HEK293 (cell line): Measurements from ENCODE around the gene MLIP.

Experiments
- CTCF ChIA-PET: fragments of 350-600 bp; formaldehyde crosslinking; extraction: SDS; loops from one replicate; lab custom pipeline; 2021; ENCODE audit warnings: antibody characterized with exemption; lab: Yijun Ruan, JAX
- POLR2A ChIA-PET: fragments of 300-600 bp; formaldehyde crosslinking; extraction: SDS; loops from one replicate; lab custom pipeline; 2020; ENCODE audit warnings: antibody characterized with exemption, inconsistent platforms; lab: Yijun Ruan, JAX
- H3K27ac ChIP-seq: fragments of 200-500 bp; sonication (Bioruptor generic); 2 replicates; pipeline ENCODE4 v1.5.1; 2014; ENCODE audit warnings: low read depth, low read length, control low read depth, inconsistent platforms; ENCODE audit errors: extremely low read depth
- H3K36me3 ChIP-seq, 2 experiments: fragments of 200-500 bp in 1 of 2; sonication (Bioruptor generic) in 1 of 2; 1 replicate in 1 of 2; 2 replicates in 1 of 2; pipeline ENCODE4 v1.5.1; 2014 to 2017; ENCODE audit warnings: inconsistent platforms in 2 of 2, low read length in 2 of 2; ENCODE audit not compliant: control insufficient read depth in 2 of 2, insufficient read depth in 1 of 2
- H3K4me1 ChIP-seq: fragments of 200-500 bp; sonication (Bioruptor generic); 2 replicates; pipeline ENCODE4 v1.5.1; 2014; ENCODE audit warnings: mild to moderate bottlenecking, low read length, inconsistent platforms; ENCODE audit not compliant: control insufficient read depth, insufficient read depth
- H3K4me3 ChIP-seq: 2 replicates; pipeline ENCODE4 v1.5.1; 2011; ENCODE audit warnings: low read depth, mild to moderate bottlenecking, control low read depth, low read length, moderate library complexity
- H3K9me3 ChIP-seq: fragments of 200-500 bp; sonication (Bioruptor generic); 2 replicates; pipeline ENCODE4 v1.5.1; 2014; ENCODE audit warnings: low read depth, low read length, inconsistent platforms; ENCODE audit not compliant: control insufficient read depth, insufficient read depth
- BCL11A ChIP-seq: fragments of 450-650 bp; formaldehyde crosslinking; IDR thresholded peaks from 2 replicates; pipeline ENCODE4 v1.5.1; 2016; ENCODE audit warnings: low read depth, missing biosample characterization, missing genetic modification characterization
- FEZF1 ChIP-seq: fragments of 450-650 bp; formaldehyde crosslinking; IDR thresholded peaks from 2 replicates; pipeline ENCODE4 v1.5.1; 2016; ENCODE audit warnings: missing biosample characterization, missing genetic modification characterization
- INSM2 ChIP-seq: fragments of 450-650 bp; formaldehyde crosslinking; IDR thresholded peaks from 2 replicates; pipeline ENCODE4 v1.5.1; 2016; ENCODE audit warnings: missing biosample characterization, missing genetic modification characterization
- MEIS1 ChIP-seq: sonication (generic); formaldehyde crosslinking; IDR thresholded peaks from 2 replicates; pipeline ENCODE4 v1.8.1; 2022; ENCODE audit warnings: missing genetic modification reagents, mild to moderate bottlenecking, borderline replicate concordance
- PRDM1 ChIP-seq: fragments of 450-650 bp; formaldehyde crosslinking; IDR thresholded peaks from 2 replicates; pipeline ENCODE4; 2016; ENCODE audit warnings: missing biosample characterization, missing genetic modification characterization
- REPIN1 ChIP-seq: fragments of 450-650 bp; formaldehyde crosslinking; IDR thresholded peaks from 2 replicates; pipeline ENCODE4 v1.5.1; 2017; ENCODE audit warnings: missing biosample characterization, missing genetic modification characterization, low read depth
- WT1 ChIP-seq: fragments of 450-650 bp; formaldehyde crosslinking; IDR thresholded peaks from 2 replicates; pipeline ENCODE4 v1.5.1; 2016; ENCODE audit warnings: missing biosample characterization, missing genetic modification characterization
- ZBTB49 ChIP-seq: fragments of 450-650 bp; formaldehyde crosslinking; IDR thresholded peaks from 2 replicates; pipeline ENCODE4 v1.5.1; 2016; ENCODE audit warnings: missing biosample characterization, missing genetic modification characterization, low read depth
- ZFP37 ChIP-seq: fragments of 450-650 bp; formaldehyde crosslinking; IDR thresholded peaks from 2 replicates; pipeline ENCODE4 v1.5.1; 2016; ENCODE audit warnings: missing biosample characterization, missing genetic modification characterization
- ZNF140 ChIP-seq: fragments of 450-650 bp; formaldehyde crosslinking; IDR thresholded peaks from 2 replicates; pipeline ENCODE4 v1.5.1; 2016; ENCODE audit warnings: missing biosample characterization, missing genetic modification characterization
- ZNF202 ChIP-seq: fragments of 450-650 bp; formaldehyde crosslinking; IDR thresholded peaks from 2 replicates; pipeline ENCODE4 v1.5.1; 2016; ENCODE audit warnings: missing biosample characterization, missing genetic modification characterization, borderline replicate concordance
- ZNF211 ChIP-seq: fragments of 450-650 bp; formaldehyde crosslinking; IDR thresholded peaks from 2 replicates; pipeline ENCODE4 v1.5.1; 2016; ENCODE audit warnings: low read depth, missing biosample characterization, missing genetic modification characterization
- ZNF280C ChIP-seq: fragments of 450-650 bp; formaldehyde crosslinking; IDR thresholded peaks from 2 replicates; pipeline ENCODE4 v1.5.1; 2016; ENCODE audit warnings: missing biosample characterization, missing genetic modification characterization
- ZNF549 ChIP-seq: fragments of 450-650 bp; IDR thresholded peaks from 2 replicates; pipeline ENCODE4 v1.5.1; 2018; ENCODE audit warnings: missing biosample characterization, missing genetic modification characterization, mild to moderate bottlenecking, inconsistent platforms, moderate library complexity
- ZNF580 ChIP-seq: fragments of 450-650 bp; formaldehyde crosslinking; IDR thresholded peaks from 2 replicates; pipeline ENCODE4 v1.5.1; 2016; ENCODE audit warnings: missing biosample characterization, missing genetic modification characterization
- ZNF654 ChIP-seq: fragments of 450-650 bp; formaldehyde crosslinking; IDR thresholded peaks from 2 replicates; pipeline ENCODE4 v1.5.1; 2016; ENCODE audit warnings: low read depth, missing biosample characterization, missing genetic modification characterization
- ZNF701 ChIP-seq: fragments of 450-650 bp; formaldehyde crosslinking; IDR thresholded peaks from 2 replicates; pipeline ENCODE4 v1.5.1; 2016; ENCODE audit warnings: missing biosample characterization, missing genetic modification characterization
- ZNF837 ChIP-seq: fragments of 450-650 bp; formaldehyde crosslinking; IDR thresholded peaks from 2 replicates; pipeline ENCODE4 v1.5.1; 2016; ENCODE audit warnings: missing biosample characterization, missing genetic modification characterization
- TF ChIP-seq, protein P1 (sequence below): fragments of 450-650 bp; formaldehyde crosslinking; IDR thresholded peaks from 2 replicates; pipeline ENCODE4 v1.5.1; 2016; ENCODE audit warnings: missing biosample characterization, missing genetic modification characterization

The MLIP gene

GRCh38 chr6:54266400-54266923 lies 155.2 kb downstream of the MLIP start (continued):
- TF ChIP-seq INSM2 (no peak), FEZF1 (tag by site-specific recombination) (no peak), ZFP37 (tag by site-specific recombination) (no peak)

- Histone ChIP-seq H3K4me3 (no peak overlapping the region), H3K9me3 (no peaks in the 10 kb centered on the region), H3K36me3 (no peaks in the 10 kb centered on the region), H3K4me1 (no peaks in the 10 kb centered on the region), H3K27ac (no peak overlapping the region)
- TF ChIP-seq ZNF654 (tag by site-specific recombination), result peak; percentile 26
- TF ChIP-seq WT1, result no peak
- TF ChIP-seq ZNF580 (tag by site-specific recombination), result no peak
- ChIA-PET CTCF (interaction anchor here (0.6 to 10.2 kb wide), 20 partner anchors 9 to 1025 kb away, joined by 3 to 141 read pairs (median 4); no protein-coding TSS in a partner anchor), POLR2A (no interaction called here)
Measured at GRCh38 chr6:54267798-54268197, 156.6 kb downstream of the MLIP start.

DNA sequence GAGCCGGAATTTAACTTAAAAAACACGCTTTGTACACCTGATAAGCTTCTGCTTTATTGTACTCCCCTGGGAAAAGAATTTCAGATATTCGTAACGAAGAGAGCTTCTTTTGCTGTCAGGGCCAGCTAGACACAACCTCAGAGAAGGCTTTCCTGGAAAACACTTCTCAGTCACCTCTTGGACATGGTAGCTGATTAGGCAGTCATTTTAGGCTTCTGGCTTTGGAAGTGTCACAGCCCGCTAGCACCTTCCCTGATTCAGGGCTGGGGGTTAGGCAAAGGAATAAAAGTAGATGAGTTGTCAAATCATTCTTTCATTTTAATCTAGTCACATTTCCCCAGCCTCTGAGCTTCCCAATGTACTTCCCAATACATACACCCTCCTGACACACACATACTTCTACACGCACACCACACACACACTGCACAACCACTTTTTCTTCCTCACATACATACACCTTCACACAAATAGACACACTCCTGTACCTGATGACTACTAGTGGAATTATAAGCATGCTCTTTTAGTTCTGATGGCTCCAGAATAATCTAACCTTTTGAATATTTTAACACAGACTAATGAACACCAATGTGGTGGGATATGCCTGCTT lies 162.1 kb downstream of the MLIP start:
- Histone ChIP-seq H3K27ac (no peak overlapping the region), H3K9me3 (no peaks in the 10 kb centered on the region), H3K36me3 (no peaks in the 10 kb centered on the region), H3K4me3 (no peak overlapping the region), H3K4me1 (no peaks in the 10 kb centered on the region)
- TF ChIP-seq BCL11A (tag by site-specific recombination), result no peak
- TF ChIP-seq ZBTB49, result no peak
- no peak for TF ChIP-seq ZNF202 (tag by site-specific recombination)
- no peak for TF ChIP-seq ZNF140 (tag by site-specific recombination)
- ChIA-PET POLR2A (no interaction called here), CTCF (interaction anchor here (1.1 to 1.8 kb wide), 2 partner anchors 7 to 30 kb away, joined by 3 to 6 read pairs; no protein-coding TSS in a partner anchor)

DNA sequence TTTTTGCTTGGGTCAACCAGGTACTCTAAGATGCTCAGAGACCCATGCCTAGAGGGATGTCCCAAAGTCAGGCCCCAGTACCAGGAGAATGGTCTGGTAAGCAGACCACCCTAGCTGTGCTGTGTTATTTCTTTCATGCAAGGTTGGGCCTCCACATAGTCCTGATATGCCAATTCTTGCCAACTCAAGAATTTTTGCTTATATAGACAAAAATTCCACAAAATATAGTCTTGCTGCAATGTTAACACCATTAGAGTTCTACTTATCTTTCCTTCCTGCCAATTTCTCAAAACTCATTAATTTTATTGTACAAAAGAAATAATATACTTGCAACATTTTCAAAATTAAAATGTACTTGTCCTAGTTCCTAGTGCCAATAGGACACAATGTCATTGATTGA lies 163.1 kb downstream of the MLIP start:
- ChIA-PET POLR2A (no interaction called here), CTCF (interaction anchor here (0.5 to 1.8 kb wide), 3 partner anchors 8 to 282 kb away, joined by 3 to 6 read pairs (median 5); no protein-coding TSS in a partner anchor)
- Histone ChIP-seq H3K4me3 (no peak overlapping the region), H3K27ac (no peak overlapping the region), H3K4me1 (no peaks in the 10 kb centered on the region), H3K9me3 (no peaks in the 10 kb centered on the region), H3K36me3 (no peaks in the 10 kb centered on the region)
- TF ChIP-seq PRDM1 (no peak), ZNF837 (tag by site-specific recombination) (no peak), ZNF280C (tag by site-specific recombination) (no peak), ZNF549 (tag by site-specific recombination) (no peak), ZNF211 (tag by site-specific recombination) (no peak), MEIS1 (CRISPR knock-in tag) (no peak), ZNF701 (tag by site-specific recombination) (no peak), REPIN1 (tag by site-specific recombination) (no peak)
- TF ChIP-seq, protein P1, sequence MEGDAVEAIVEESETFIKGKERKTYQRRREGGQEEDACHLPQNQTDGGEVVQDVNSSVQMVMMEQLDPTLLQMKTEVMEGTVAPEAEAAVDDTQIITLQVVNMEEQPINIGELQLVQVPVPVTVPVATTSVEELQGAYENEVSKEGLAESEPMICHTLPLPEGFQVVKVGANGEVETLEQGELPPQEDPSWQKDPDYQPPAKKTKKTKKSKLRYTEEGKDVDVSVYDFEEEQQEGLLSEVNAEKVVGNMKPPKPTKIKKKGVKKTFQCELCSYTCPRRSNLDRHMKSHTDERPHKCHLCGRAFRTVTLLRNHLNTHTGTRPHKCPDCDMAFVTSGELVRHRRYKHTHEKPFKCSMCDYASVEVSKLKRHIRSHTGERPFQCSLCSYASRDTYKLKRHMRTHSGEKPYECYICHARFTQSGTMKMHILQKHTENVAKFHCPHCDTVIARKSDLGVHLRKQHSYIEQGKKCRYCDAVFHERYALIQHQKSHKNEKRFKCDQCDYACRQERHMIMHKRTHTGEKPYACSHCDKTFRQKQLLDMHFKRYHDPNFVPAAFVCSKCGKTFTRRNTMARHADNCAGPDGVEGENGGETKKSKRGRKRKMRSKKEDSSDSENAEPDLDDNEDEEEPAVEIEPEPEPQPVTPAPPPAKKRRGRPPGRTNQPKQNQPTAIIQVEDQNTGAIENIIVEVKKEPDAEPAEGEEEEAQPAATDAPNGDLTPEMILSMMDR, result no peak
- TF ChIP-seq, all 188 proteins: peak for 0
